ENCODE measurements around the gene PPP1R8. TPM values are rescaled to one million over a fixed set of nuclear protein-coding genes. Genes with fewer than 3 reads are reported as not detected.

Gene PPP1R8
- total and polyA plus RNA-seq, 9 of the 15 experiments (the other 6 are each of a cell fraction or from before 2014, with no cell fraction given): 16.2 to 107 (median 75.3) TPM

DNA sequence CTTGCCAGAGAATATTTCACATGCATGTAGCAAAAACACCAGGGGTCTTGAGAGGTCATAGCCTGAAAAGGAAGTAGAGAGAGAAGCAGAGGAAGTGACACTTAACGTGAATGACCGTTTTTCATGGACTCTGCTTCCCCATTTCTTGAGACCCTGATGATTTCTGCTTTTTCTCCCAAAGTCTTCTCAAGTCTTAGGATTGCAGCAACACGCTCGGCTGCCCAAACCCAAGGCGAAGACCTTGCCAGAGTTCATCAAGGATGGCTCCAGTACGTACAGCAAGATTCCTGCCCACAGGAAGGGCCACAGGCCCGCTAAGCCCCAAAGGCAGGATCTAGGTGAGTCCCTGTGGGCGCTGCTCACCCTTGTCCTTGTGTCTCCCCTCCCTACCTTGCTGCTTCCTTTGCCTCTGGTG lies 54.5 kb downstream of the PPP1R8 start:
- POLR2A ChIA-PET: no interaction called here
- H3K4me3 ChIP-seq: no peak overlapping the region
- WGBS (ENCODE audit: insufficient coverage, low coverage, missing lambda C conversion rate): 72% methylated on average over 8 of the region's 8 CpGs
- no peak overlapping the region for H2AFZ ChIP-seq (ENCODE audit: low read depth, low read length)
- peaks cover 4% of the 10 kb centered on the region for H3K9me1 ChIP-seq (ENCODE audit: control insufficient read depth, insufficient read depth, low read length)
- no peaks in the 10 kb centered on the region for H3K27me3 ChIP-seq (ENCODE audit: control insufficient read depth in 2 of 2, insufficient read depth in 2 of 2, low read length in 2 of 2)
- FAIRE-seq (no peak), DNase-seq (ENCODE audit: extremely low read depth in 1 of 4, low spot score in 3 of 4) (no peak), ATAC-seq (no peak)
- TF ChIP-seq CCAR2 (IDR thresholded peaks at IDR 0.05; ENCODE audit: low read depth, low read length) (no peak), SPI1 (IDR thresholded peaks at IDR 0.05; ENCODE audit: borderline replicate concordance, low read depth, low read length) (peak; percentile 51; the same call in 1 of the 2 replicates)
- in situ Hi-C loops (cut with MboI): no loop called here
- H3K4me2 ChIP-seq (ENCODE audit: insufficient read depth, low read length): no peak overlapping the region
- CTCF ChIA-PET (ENCODE audit: low intra/inter-chr PET ratio): no interaction called here
- no peaks in the 10 kb centered on the region for H3K9me3 ChIP-seq (replicated peaks; ENCODE audit: control insufficient read depth, insufficient read depth, low read depth, low read length)
- no peaks in the 10 kb centered on the region for H3K79me2 ChIP-seq (ENCODE audit: control insufficient read depth, insufficient read depth, low read length)
- H3K27ac ChIP-seq (ENCODE audit: extremely low read depth, low read depth, low read length): no peak overlapping the region
- H4K20me1 ChIP-seq (replicated peaks; ENCODE audit: control insufficient read depth, insufficient read depth, low read length): no peaks in the 10 kb centered on the region
- H3K4me1 ChIP-seq (replicated peaks in 1 of 2; ENCODE audit: control insufficient read depth in 2 of 2, insufficient read depth in 2 of 2, low read length in 2 of 2): peaks cover 0 to 13% of the 10 kb centered on the region in 2 experiments; a peak in 2 of 5 replicates
- H3K9ac ChIP-seq (ENCODE audit: insufficient read depth in 1 of 2, low read depth in 2 of 2, low read length in 2 of 2): 0 out of 4 replicates have a peak overlapping the region, but pooled peaks of 1 of the 2 experiments have one; percentile 11
- BruUV-seq (replicated peaks): no TSS peak
- intact Hi-C loops (cut with micrococcal nuclease): no loop called here
- peaks cover 56% of the 10 kb centered on the region; the same call in 2 of the 3 replicates for H3K36me3 ChIP-seq (ENCODE audit: control insufficient read depth, insufficient read depth, low read length)

- Histone ChIP-seq H3K36me3 (ENCODE audit: control insufficient read depth, insufficient read depth, low read length) (peaks cover 61% of the 10 kb centered on the region; the same call in 2 of the 3 replicates), H3K4me1 (replicated peaks in 1 of 2; ENCODE audit: control insufficient read depth in 2 of 2, insufficient read depth in 2 of 2, low read length in 2 of 2) (peaks cover 0 to 13% of the 10 kb centered on the region in 2 experiments; a peak in 2 of 5 replicates)
- intact Hi-C loops (cut with micrococcal nuclease): no loop called here
- no peak for TF ChIP-seq CBFB (CRISPR knock-in tag; IDR thresholded peaks at IDR 0.05)
- TF ChIP-seq ZNF75A (CRISPR knock-in tag; IDR thresholded peaks at IDR 0.05): no peak
- no peak for TF ChIP-seq ZNF217 (CRISPR knock-in tag; IDR thresholded peaks at IDR 0.05)
- no peak for TF ChIP-seq MEF2D (tag; conservative IDR thresholded peaks at IDR 0.05; ENCODE audit: low read depth)
- TF ChIP-seq ZNF785 (CRISPR knock-in tag; IDR thresholded peaks at IDR 0.05): no peak
- no peak for TF ChIP-seq ZNF274 (IDR thresholded peaks at IDR 0.05; ENCODE audit: borderline replicate concordance, low read depth, low read length)
- TF ChIP-seq, protein P1, sequence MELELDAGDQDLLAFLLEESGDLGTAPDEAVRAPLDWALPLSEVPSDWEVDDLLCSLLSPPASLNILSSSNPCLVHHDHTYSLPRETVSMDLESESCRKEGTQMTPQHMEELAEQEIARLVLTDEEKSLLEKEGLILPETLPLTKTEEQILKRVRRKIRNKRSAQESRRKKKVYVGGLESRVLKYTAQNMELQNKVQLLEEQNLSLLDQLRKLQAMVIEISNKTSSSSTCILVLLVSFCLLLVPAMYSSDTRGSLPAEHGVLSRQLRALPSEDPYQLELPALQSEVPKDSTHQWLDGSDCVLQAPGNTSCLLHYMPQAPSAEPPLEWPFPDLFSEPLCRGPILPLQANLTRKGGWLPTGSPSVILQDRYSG (tag; conservative IDR thresholded peaks at IDR 0.05; ENCODE audit: low read depth): no peak
- no peak for TF ChIP-seq MAX (CRISPR knock-in tag; IDR thresholded peaks at IDR 0.05)
- no peak for TF ChIP-seq SMAD2 (IDR thresholded peaks at IDR 0.05; ENCODE audit: low read depth, low read length)
- no peak for TF ChIP-seq POLR3A (IDR thresholded peaks at IDR 0.05; ENCODE audit: borderline replicate concordance, extremely low read depth, insufficient read depth, insufficient read length)
- no peak for TF ChIP-seq MYNN (IDR thresholded peaks at IDR 0.05)
- TF ChIP-seq MYNN (CRISPR knock-in tag; IDR thresholded peaks at IDR 0.05): no peak
- no peak for TF ChIP-seq SMAD1 (IDR thresholded peaks at IDR 0.05; ENCODE audit: low read depth, low read length, partially characterized antibody)
- no peak for TF ChIP-seq ZNF124 (CRISPR knock-in tag; IDR thresholded peaks at IDR 0.05)
Measured at GRCh38 chr1:27885621-27886352, 55.2 kb downstream of the PPP1R8 start.

More at GRCh38 chr1:27885621-27886352, 55.2 kb downstream of the PPP1R8 start:
- no TSS peak for BruUV-seq (replicated peaks)
- ATAC-seq (no peak), DNase-seq (ENCODE audit: extremely low read depth in 1 of 4, low spot score in 3 of 4) (no peak), FAIRE-seq (no peak)
- POLR2A ChIA-PET: interaction anchor here (0.6 to 2.3 kb wide), 9 partner anchors 9 to 294 kb away, joined by 3 to 16 read pairs (median 3); no protein-coding TSS in a partner anchor
- H3K9ac ChIP-seq (ENCODE audit: insufficient read depth in 1 of 2, low read depth in 2 of 2, low read length in 2 of 2): peak overlapping the region in 1 of 2 experiments; percentile 15; a peak in 1 of 4 replicates
- H2AFZ ChIP-seq (ENCODE audit: low read depth, low read length): no peak overlapping the region
- H3K9me1 ChIP-seq (ENCODE audit: control insufficient read depth, insufficient read depth, low read length): peaks cover 4% of the 10 kb centered on the region
- WGBS (ENCODE audit: insufficient coverage, low coverage, missing lambda C conversion rate): 82% methylated on average over 15 of the region's 15 CpGs
- no peak overlapping the region for H3K27ac ChIP-seq (ENCODE audit: extremely low read depth, low read depth, low read length)
- H3K4me2 ChIP-seq (ENCODE audit: insufficient read depth, low read length): no peak overlapping the region
- H3K27me3 ChIP-seq (ENCODE audit: control insufficient read depth in 2 of 2, insufficient read depth in 2 of 2, low read length in 2 of 2): no peaks in the 10 kb centered on the region
- no peaks in the 10 kb centered on the region for H3K9me3 ChIP-seq (replicated peaks; ENCODE audit: control insufficient read depth, insufficient read depth, low read depth, low read length)
- in situ Hi-C loops (cut with MboI): no loop called here
- H3K4me3 ChIP-seq: no peak overlapping the region
- no peaks in the 10 kb centered on the region for H4K20me1 ChIP-seq (replicated peaks; ENCODE audit: control insufficient read depth, insufficient read depth, low read length)
- H3K79me2 ChIP-seq (ENCODE audit: control insufficient read depth, insufficient read depth, low read length): no peaks in the 10 kb centered on the region
- CTCF ChIA-PET (ENCODE audit: low intra/inter-chr PET ratio): no interaction called here

All from K562 (cell line).